ENCODE data around the gene SLC7A9. TPM values are rescaled to one million over a fixed set of nuclear protein-coding genes. Genes with fewer than 3 reads are reported as not detected.

The SLC7A9 gene
- polyA plus RNA-seq, 1 donor (not counting 4 experiments of a cell fraction or from before 2014, with no cell fraction given) = 0.20 TPM

DNA sequence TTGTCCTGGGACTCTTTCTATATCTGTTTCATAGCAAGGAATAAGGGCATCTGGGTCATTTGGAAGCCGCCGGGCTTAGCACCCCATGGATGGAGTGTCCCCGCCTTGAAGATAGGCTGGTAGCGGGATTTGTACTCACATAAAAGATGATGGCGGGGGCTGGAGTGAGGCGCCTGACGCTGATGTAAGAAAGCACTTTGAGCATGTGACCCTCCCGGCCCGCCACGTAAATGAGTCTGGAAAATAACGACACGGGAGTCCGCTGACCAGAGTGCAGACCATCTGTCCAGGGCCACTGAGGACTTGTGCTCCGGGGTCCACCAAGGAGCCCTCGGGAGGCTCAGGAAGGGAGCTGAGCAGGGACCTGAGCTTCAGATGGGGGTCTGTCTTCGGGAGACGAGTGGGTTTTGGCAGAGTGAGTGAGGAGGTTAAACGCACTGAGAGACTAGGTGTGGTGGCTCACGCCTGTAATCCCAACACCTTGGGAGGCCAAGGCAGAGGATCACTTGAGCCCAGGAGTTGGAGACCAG lies 25.8 kb downstream of the SLC7A9 start:
- TF ChIP-seq EZH2 (IDR thresholded peaks at IDR 0.05; ENCODE audit: low read length) = no peak
- TF ChIP-seq, protein P1, sequence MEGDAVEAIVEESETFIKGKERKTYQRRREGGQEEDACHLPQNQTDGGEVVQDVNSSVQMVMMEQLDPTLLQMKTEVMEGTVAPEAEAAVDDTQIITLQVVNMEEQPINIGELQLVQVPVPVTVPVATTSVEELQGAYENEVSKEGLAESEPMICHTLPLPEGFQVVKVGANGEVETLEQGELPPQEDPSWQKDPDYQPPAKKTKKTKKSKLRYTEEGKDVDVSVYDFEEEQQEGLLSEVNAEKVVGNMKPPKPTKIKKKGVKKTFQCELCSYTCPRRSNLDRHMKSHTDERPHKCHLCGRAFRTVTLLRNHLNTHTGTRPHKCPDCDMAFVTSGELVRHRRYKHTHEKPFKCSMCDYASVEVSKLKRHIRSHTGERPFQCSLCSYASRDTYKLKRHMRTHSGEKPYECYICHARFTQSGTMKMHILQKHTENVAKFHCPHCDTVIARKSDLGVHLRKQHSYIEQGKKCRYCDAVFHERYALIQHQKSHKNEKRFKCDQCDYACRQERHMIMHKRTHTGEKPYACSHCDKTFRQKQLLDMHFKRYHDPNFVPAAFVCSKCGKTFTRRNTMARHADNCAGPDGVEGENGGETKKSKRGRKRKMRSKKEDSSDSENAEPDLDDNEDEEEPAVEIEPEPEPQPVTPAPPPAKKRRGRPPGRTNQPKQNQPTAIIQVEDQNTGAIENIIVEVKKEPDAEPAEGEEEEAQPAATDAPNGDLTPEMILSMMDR (optimal IDR thresholded peaks at IDR 0.05 in 1 of 3, IDR thresholded peaks at IDR 0.05 in 1 of 3, conservative IDR thresholded peaks at IDR 0.05 in 1 of 3; ENCODE audit: extremely low read depth in 1 of 3, insufficient read depth in 2 of 3, low read length in 3 of 3) = no peak
- no peak overlapping the region for H2AFZ ChIP-seq (ENCODE audit: control insufficient read depth, low read length)
- no peak overlapping the region for H3K9ac ChIP-seq (ENCODE audit: control insufficient read depth, extremely low read depth, insufficient read depth, low read length)
- FAIRE-seq (no peak), DNase-seq (ENCODE audit: low read depth, low spot score) (no peak)
- dilution Hi-C loops (cut with MboI; ENCODE audit: extremely low pct_ligation_motif_present, low sequenced_read_pairs) = no loop called here
- no peaks in the 10 kb centered on the region for H3K9me1 ChIP-seq (ENCODE audit: control insufficient read depth, extremely low read depth, insufficient read depth, low read length)
- H3K4me3 ChIP-seq (ENCODE audit: control insufficient read depth in 2 of 3, extremely low read depth in 1 of 3, insufficient read depth in 2 of 3, low read depth in 1 of 3, low read length in 3 of 3) = no peak overlapping the region
- no peak overlapping the region for H3K4me2 ChIP-seq (ENCODE audit: control insufficient read depth, extremely low read depth, insufficient read depth, low read depth, low read length)
- H3K9me3 ChIP-seq (ENCODE audit: control insufficient read depth, low read depth, low read length) = no peaks in the 10 kb centered on the region
- no peaks in the 10 kb centered on the region for H3K36me3 ChIP-seq (ENCODE audit: control insufficient read depth in 2 of 2, extremely low read depth in 1 of 2, insufficient read depth in 2 of 2, low read length in 2 of 2)
- no peaks in the 10 kb centered on the region for H4K20me1 ChIP-seq (ENCODE audit: control insufficient read depth, extremely low read depth, insufficient read depth, low read length)
- no peak overlapping the region for H3K27ac ChIP-seq (ENCODE audit: control insufficient read depth, insufficient read depth, low read length)
- no peaks in the 10 kb centered on the region for H3K79me2 ChIP-seq (ENCODE audit: control insufficient read depth, insufficient read depth, low read length)
- no peaks in the 10 kb centered on the region for H3K27me3 ChIP-seq (ENCODE audit: control insufficient read depth, extremely low read depth, insufficient read depth, low read length)
- no peaks in the 10 kb centered on the region for H3K4me1 ChIP-seq (ENCODE audit: control insufficient read depth, extremely low read depth, insufficient read depth, low read length)

DNA sequence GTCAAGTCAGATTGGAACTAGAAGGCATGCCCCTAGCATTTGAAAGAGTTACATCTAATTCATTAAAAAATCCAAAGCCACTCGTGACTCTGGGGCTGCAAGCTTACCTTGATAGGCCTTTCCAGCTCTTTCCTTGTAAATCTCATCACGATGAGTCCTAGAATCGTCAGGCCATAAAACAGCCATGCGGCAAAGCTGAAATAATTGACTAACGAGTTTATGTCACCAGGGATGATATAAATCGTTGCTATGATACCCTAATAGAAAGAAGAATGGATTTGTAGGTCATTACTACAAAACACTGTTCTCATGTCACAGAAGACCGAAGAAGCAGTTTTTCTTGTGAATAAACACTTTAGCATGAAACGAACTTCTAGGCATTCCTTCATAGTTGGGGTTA lies 27.5 kb downstream of the SLC7A9 start:
- no peak for TF ChIP-seq EZH2 (IDR thresholded peaks at IDR 0.05; ENCODE audit: low read length)
- TF ChIP-seq, protein P1 (optimal IDR thresholded peaks at IDR 0.05 in 1 of 3, IDR thresholded peaks at IDR 0.05 in 1 of 3, conservative IDR thresholded peaks at IDR 0.05 in 1 of 3; ENCODE audit: extremely low read depth in 1 of 3, insufficient read depth in 2 of 3, low read length in 3 of 3) = no peak
- H3K4me2 ChIP-seq (ENCODE audit: control insufficient read depth, extremely low read depth, insufficient read depth, low read depth, low read length) = no peak overlapping the region
- FAIRE-seq = no peak
- H3K4me3 ChIP-seq (ENCODE audit: control insufficient read depth in 2 of 3, extremely low read depth in 1 of 3, insufficient read depth in 2 of 3, low read depth in 1 of 3, low read length in 3 of 3) = no peak overlapping the region
- no peaks in the 10 kb centered on the region for H3K9me3 ChIP-seq (ENCODE audit: control insufficient read depth, low read depth, low read length)
- no peak overlapping the region for H3K9ac ChIP-seq (ENCODE audit: control insufficient read depth, extremely low read depth, insufficient read depth, low read length)
- no peaks in the 10 kb centered on the region for H3K36me3 ChIP-seq (ENCODE audit: control insufficient read depth in 2 of 2, extremely low read depth in 1 of 2, insufficient read depth in 2 of 2, low read length in 2 of 2)
- dilution Hi-C loops (cut with MboI; ENCODE audit: extremely low pct_ligation_motif_present, low sequenced_read_pairs) = no loop called here
- no peaks in the 10 kb centered on the region for H3K27me3 ChIP-seq (ENCODE audit: control insufficient read depth, extremely low read depth, insufficient read depth, low read length)
- H3K9me1 ChIP-seq (ENCODE audit: control insufficient read depth, extremely low read depth, insufficient read depth, low read length) = no peaks in the 10 kb centered on the region
- H3K79me2 ChIP-seq (ENCODE audit: control insufficient read depth, insufficient read depth, low read length) = no peaks in the 10 kb centered on the region
- H3K4me1 ChIP-seq (ENCODE audit: control insufficient read depth, extremely low read depth, insufficient read depth, low read length) = no peaks in the 10 kb centered on the region
- no peak overlapping the region for H3K27ac ChIP-seq (ENCODE audit: control insufficient read depth, insufficient read depth, low read length)
- no peak for DNase-seq (ENCODE audit: low read depth, low spot score)
- H4K20me1 ChIP-seq (ENCODE audit: control insufficient read depth, extremely low read depth, insufficient read depth, low read length) = no peaks in the 10 kb centered on the region
- H2AFZ ChIP-seq (ENCODE audit: control insufficient read depth, low read length) = no peak overlapping the region

All from keratinocyte (primary cell).